ENCODE measurements around the gene MACROD2.

MACROD2 gene

GRCh38 chr20:15235471-15236198, 1240.3 kb downstream of the MACROD2 start:
- no peak for DNase-seq (ENCODE audit: low read depth in 3 of 3, low spot score in 1 of 3)

DNA sequence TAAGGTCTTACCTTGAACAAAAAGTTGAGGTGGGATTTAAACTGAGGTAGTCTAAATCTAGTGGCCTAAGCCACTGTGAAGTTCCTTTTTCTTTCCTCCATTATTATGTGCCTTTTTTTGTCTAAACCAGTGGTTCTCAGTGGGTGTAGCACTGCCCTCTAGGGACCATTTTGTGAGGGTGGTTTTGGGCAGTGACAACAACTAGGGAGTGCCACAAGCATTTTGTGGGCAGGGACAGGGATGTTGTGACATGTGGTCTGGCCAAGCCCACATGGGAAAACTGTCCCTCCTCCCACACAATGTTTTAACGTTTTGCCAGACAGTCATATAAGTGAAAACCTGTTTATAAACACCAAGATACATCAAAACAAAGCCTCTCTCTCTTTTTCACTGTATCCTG, 1241.5 kb downstream of the MACROD2 start:
- no peak for DNase-seq (ENCODE audit: low read depth in 3 of 3, low spot score in 1 of 3)

GRCh38 chr20:15239542-15240206, 1244.4 kb downstream of the MACROD2 start:
- DNase-seq (ENCODE audit: low read depth in 3 of 3, low spot score in 1 of 3) = no peak

DNA sequence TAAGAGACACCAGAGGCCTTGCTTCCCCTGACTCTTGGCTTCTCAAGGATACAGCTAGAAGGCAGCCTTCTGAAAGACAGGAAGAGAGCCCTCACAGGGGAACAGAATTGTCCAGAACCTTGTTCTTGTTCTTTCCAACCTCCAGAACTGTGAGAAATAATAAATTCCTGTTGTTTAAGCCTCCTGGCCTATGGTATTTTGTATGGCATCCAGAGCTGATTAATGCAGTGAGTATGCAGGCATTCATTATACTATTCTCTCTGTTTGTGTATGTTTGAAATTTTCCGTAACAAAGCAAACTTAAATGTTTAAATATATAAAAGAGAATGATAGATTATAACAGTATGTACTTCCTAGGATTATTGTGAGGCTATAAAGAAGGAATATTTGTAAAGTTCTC, 1245.5 kb downstream of the MACROD2 start:
- DNase-seq (ENCODE audit: low read depth in 3 of 3, low spot score in 1 of 3) = no peak

DNA sequence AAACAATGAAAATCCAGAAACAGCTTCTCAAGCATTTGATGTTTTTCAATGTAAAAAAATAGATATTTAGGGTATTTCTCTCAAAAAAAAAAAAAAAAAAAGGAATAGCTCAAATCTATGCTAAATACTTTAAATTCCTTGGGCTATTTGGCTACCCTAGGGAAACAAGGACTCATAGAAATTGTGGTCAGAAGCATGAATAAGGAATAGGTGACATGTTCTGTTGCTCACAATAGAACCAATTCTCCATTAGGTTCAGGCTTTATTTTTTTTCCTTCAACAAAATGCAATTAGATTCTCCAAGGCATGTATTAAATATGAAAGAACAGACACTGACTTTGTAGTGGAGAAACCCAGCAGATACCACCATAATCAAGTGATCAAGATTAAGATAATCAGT, 1246.4 kb downstream of the MACROD2 start:
- no peak for DNase-seq (ENCODE audit: low read depth in 3 of 3, low spot score in 1 of 3)

DNA sequence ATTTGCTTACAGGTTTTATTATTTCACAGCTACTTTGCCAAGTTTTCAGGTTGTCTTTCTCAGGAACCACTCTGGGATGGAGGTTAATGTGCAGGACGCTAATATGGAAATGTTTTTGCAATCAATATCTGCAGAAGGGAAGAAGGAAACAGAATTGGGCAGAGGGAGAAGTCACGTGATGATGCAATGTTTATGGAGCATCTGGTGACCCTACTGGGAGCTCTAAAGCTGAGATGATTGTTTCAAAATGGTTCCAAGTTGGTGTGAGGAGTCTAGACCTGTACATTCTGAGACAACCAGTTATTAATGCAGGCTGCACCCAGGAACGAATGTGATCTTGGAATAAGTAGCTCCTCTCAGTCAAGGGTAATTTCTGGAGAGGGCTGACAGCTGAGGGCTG, 1247.5 kb downstream of the MACROD2 start:
- no peak for DNase-seq (ENCODE audit: low read depth in 3 of 3, low spot score in 1 of 3)

DNA sequence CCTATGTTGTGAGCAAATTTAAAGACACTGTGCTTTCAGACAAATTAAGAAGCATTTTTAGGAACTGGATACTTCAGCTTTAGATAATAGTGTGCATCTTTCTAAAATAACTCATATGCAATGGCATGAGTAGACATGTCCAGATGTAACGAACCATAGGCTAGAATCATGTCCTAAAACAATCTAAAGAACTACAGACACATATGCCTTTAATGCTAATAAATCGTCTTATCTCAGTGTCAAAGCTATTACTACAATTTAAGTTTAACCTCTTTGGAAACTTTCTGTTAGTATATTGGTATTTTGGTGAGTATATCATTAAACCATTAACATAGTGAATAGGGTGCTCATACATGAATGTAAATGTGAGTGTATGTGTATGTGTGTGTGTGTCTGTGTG, 1250.6 kb downstream of the MACROD2 start:
- no peak for DNase-seq (ENCODE audit: low read depth in 3 of 3, low spot score in 1 of 3)

- DNase-seq (ENCODE audit: low read depth in 3 of 3, low spot score in 1 of 3) = no peak
These were observed 1253.5 kb downstream of the MACROD2 start for GRCh38 chr20:15248618-15249395.

GRCh38 chr20:15251171-15251570, 1255.9 kb downstream of the MACROD2 start:
- no peak for DNase-seq (ENCODE audit: low read depth in 3 of 3, low spot score in 1 of 3)

DNA sequence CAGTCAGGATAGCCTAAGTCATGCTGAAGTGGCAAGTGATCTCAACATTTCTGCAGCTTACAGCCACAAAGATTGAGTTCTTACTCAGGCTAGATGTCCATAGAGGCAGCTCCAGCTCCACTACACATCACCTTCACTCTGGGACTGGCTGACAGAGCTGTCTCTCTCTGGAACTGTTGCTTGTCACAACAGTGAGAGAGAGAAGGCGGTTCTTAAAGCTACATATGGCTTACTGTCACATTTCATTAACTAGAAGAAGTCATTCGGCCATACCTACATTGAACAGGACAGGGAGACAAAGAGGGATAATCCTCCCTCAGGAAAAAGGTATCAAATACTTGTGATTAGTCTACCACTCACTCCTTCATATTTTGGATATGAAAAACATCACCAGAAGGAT, 1257.0 kb downstream of the MACROD2 start:
- DNase-seq (ENCODE audit: low read depth in 3 of 3, low spot score in 1 of 3) = no peak

DNA sequence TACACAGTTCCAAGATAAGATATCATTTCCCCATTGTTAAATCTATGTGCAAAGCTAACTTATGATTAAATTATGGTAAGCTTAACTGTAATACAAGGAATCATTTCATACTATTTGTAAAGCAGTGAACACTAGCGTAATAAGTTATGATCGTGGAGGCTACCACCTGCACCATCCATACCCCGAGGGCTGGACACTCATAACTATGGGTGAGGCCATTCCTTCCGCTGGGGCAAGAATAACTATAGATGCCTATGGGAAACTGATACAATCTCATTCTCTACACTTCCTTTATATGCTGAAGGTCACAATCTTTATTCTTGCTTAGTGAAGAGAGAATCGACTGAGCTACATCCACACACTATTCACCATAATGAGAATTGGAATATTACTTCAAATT, 1258.1 kb downstream of the MACROD2 start:
- no peak for DNase-seq (ENCODE audit: low read depth in 3 of 3, low spot score in 1 of 3)

DNA sequence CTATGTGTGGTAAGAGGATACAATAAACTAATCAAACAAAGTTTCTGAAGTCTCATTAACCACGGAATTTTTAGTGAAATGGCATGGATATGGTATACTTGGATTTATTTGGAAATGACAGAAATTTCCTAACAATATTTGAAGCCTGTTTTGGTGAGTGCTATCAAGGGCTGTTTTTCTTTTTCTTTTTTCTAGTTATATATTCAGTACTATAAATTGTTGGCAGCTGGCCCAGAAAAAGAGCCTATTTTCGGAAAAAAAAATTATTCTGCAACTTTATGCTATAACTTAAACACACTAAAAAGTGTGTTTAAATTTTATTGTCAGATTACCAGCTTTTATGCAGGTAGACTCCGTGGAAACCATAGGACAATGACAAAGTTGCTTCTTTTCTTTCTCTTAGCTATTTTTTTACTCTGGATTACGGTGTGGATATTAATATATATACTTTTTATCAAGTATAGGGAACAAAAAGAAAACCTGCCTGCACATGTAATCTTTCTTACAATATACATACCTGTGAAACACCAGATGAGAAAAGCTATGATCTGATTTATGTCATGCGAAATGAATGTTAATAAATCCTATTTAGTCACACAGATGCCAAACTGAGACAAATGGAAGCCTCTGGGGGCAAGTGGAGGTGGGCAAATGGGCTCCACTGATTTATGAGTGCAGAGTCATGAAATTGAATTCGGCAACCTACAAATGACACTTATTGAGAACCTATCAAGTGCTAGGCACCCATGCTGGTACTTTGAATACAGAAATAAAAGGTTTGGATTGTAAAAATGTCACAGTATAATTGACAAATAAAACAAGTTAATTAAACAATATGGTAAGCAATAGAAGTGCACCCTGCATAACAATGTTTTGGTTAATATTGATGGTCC, 1261.6 kb downstream of the MACROD2 start:
- DNase-seq (ENCODE audit: low read depth in 3 of 3, low spot score in 1 of 3) = no peak

DNA sequence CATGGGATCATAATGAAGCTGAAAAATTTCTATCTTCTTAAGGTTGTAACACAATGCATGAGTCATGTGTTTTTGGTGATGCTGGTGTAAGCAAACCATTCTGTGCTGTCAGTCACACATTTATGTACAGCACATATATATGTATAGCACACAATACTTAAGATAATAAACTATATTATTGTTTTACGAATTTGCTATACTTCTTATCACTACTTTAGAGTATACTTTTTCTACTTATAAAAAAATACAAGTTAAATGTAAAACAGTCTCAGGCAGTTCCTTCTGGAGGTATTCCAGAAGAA, 1262.2 kb downstream of the MACROD2 start:
- no peak for DNase-seq (ENCODE audit: low read depth in 3 of 3, low spot score in 1 of 3)

GRCh38 chr20:15265581-15266309, 1270.4 kb downstream of the MACROD2 start:
- no peak for DNase-seq (ENCODE audit: low read depth in 3 of 3, low spot score in 1 of 3)

GRCh38 chr20:15267935-15268334, 1272.6 kb downstream of the MACROD2 start:
- no peak for DNase-seq (ENCODE audit: low read depth in 3 of 3, low spot score in 1 of 3)

- no peak for DNase-seq (ENCODE audit: low read depth in 3 of 3, low spot score in 1 of 3)
These were observed 1282.7 kb downstream of the MACROD2 start for GRCh38 chr20:15278041-15278440.

- no peak for DNase-seq (ENCODE audit: low read depth in 3 of 3, low spot score in 1 of 3)
These were observed 1292.0 kb downstream of the MACROD2 start for GRCh38 chr20:15287329-15287728.

DNA sequence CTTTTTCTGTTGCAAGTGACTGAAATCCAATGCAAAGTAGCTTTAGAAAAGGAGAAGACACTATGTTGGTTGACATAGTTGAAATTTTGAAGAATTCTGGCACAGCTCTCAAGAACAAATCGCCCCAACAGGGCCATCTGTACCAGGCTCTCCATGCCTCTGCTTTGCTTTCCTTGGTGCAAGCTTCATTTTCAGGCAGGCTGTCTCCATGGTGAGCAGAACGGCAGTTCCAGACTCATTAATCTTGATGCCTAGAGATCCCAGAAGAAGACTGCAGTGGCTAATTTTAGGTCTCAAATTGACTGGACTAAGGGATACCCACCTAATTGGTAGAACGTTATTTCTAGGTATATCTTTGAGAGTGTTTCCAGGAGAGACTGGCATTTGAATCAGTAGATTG, 1292.8 kb downstream of the MACROD2 start:
- DNase-seq (ENCODE audit: low read depth in 3 of 3, low spot score in 1 of 3) = no peak

GRCh38 chr20:15289337-15289736, 1294.0 kb downstream of the MACROD2 start:
- no peak for DNase-seq (ENCODE audit: low read depth in 3 of 3, low spot score in 1 of 3)

DNA sequence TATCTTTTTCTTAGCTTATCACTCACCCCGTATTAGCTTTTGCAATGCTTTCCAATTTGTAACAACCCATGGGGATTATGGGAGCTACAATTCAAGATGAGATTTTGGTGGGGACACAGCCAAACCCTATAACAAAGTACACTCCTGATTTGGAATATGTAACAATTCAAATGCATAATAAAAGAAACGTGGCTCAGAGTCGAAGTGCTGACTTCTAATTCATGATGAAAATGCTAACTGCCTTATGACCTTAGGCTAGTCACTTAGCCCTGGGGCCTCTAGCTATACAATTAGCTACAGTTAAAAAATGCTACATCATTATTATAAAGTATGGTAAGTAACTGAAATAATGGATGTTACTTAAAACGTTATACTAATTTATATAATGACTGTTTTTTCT, 1297.1 kb downstream of the MACROD2 start:
- DNase-seq (ENCODE audit: low read depth in 3 of 3, low spot score in 1 of 3) = no peak

GRCh38 chr20:15296422-15296821, 1301.1 kb downstream of the MACROD2 start:
- no peak for DNase-seq (ENCODE audit: low read depth in 3 of 3, low spot score in 1 of 3)
